HCEC 1CT (cell line): Measurements from ENCODE around the gene AAK1.
A peak's percentile ranks its signal among the peaks of the same experiment; 100 is the strongest.
"Not testable (repeated sequence)": the region's sequence is repeated elsewhere in the genome, so short reads cannot be mapped to it uniquely, and the experiment has no call there.

ENCODE experiments used
- DNase-seq: peaks from one replicate; pipeline ENCODE4 v3.0.0-alpha.2; 2017

AAK1 gene

DNA sequence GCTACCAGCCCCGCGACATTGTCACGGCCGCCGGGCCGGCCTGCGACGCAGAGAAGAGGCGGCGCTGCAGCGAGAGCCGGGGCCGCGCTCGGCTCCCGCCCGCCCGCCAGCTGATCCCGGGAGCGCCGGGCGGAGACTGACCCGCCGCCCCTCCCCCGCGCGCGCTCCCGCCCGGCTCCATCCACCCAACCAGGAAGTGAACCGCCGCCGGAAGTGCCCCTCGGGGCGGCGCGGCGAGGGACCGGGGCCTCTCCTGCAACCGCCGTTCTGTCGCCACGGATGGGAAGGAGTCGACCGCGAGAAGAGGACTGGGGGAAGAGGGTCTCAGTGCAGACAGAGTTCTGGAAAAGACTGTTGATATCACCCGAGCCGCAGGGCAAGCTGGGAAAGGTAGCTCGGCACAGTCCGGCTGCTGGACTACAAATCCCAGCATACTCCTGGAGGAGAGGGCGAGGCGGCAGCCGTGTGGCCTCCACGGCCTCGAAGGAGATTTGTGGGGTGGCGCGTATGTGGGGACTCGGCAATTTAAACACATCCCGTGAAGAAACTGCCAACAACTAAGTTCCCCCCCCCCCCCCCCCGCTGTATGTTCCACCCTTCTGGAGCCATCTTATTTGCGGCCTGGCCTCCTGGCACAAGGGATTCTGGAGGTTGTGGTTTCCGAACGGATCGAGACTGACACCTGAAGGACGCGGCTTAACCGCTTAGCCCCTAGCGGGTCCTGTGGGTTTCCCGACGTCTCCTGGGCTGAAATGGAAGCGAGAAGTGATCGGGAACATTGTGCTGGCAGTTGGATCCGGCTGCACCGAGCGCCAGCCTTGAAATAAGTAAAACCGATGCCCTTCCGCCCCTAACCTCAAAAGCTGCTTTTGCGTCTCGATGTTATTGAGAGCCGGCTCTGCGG lies at the start of gene AAK1:
Gene AAK1 (minus strand): TSS at position 138 of the 904 bp plus-strand sequence. CDS start 699 bp downstream, outside the sequence.
- DNase-seq, result peak; percentile 88

DNA sequence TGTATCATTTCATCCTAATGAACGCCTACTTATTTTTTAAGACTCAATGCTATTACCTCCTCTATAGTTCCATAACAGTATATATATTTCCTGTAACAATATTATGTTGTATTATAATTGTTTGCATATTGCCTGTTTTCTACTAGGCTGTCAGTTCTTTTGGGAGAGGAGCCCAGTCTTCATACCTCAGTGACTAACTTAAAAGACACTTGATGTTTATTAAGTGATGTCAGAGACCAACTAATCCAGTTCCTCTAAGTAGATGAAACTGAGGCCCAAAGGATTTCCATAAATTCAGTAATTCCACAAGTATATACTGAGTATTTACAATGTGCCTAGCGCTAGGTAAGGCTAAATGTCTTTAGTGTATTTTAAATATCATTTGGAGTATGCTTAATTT lies 48.9 kb upstream of the AAK1 start:
- peak; percentile 67 for DNase-seq

DNA sequence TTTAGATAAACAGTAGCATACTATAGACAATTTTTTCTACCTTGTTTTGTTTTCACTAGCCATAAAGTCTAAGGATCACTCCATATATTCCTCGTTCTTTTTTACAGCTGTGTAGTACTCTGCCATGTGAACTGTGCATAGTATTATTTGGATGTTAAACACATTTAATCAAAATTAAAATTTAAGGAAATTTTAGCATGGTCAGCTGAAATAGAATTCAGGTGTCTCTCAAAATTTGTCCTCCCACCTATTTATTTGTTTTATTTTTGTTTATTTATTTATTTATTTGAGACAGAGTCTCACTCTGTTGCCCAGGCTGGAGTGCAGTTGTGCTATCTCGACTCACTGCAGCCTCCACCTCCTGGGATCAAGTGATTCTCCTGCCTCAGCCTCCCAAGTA lies 46.4 kb upstream of the AAK1 start:
- no peak for DNase-seq

DNA sequence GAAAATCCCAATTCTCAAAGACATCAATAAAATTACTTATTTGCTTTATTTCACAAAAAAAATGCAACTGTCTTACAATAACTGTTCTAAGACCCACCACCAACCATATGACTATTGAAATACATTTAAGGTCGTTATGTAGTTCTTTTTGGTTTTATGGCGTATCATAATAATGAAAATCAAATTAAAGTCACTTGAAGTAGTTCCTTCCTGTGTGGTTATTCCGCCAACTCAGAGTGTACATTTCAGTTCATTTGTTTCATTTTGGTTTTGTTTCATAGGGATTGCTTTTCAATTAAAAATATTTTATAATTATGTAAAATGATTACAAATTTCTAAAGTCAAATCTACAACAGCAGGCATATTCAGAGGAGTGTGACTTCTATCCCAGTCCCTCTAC lies 45.9 kb upstream of the AAK1 start:
- DNase-seq, result no peak

GRCh38 chr2:69687971-69688611 lies 44.6 kb upstream of the AAK1 start:
- DNase-seq, result no peak

- no peak for DNase-seq
These were observed 43.3 kb upstream of the AAK1 start for GRCh38 chr2:69686813-69687212.

DNA sequence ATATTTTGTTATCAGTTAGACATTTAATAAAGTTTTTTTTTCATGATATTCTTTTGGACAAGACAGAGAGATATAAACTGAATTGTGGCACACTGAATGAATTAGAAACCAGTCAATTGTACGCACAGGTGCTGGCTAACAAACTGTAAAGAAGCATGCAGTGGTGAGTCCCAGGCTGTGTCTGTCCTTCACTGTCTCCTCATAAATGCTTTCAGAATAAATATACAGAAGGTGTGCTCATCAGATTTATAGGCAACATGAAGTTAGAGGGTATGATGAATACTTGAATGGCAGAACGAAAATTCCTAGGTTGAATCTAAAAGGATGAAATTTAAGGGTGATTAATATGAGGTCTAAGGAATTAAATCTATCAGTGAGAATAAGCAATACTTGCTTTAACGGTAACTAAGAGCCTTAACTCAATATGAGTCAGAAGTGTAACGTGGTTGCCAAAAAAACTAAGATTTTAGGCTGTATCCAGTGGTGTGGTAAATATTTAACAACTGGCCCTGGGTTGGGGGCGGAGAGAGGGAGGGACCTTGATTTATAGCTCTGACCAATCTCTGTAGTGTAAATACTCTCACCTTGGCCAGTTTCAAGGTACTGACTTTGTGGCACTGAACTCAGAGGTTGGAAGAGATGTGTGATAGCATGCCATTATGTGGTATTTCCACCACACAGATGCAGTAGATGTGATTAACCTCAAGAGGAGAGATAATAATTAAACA lies 41.9 kb upstream of the AAK1 start:
- DNase-seq, result peak; percentile 32

GRCh38 chr2:69683170-69683971 lies 39.8 kb upstream of the AAK1 start:
- peak; percentile 69 for DNase-seq

DNA sequence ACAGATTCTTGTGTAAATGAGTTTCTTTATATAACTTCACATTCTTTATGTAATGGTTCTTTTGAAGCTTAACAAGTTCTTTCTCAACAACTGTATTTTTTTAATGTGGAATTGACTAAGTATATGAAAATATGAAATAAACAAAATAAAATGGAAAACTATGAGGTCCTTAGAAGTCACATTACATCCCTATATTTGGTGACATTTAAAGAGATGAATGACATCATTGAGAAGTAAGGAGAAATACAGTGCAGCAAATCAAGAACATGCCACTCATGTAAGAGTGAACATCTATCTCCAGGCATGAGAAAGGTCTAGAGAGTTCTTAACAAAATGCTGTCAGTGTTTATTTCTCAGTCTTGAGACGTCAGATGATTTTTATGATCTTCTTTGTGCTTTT lies 39.0 kb upstream of the AAK1 start:
- no peak for DNase-seq

GRCh38 chr2:69680001-69680675 lies 36.6 kb upstream of the AAK1 start:
- DNase-seq, result no peak

DNA sequence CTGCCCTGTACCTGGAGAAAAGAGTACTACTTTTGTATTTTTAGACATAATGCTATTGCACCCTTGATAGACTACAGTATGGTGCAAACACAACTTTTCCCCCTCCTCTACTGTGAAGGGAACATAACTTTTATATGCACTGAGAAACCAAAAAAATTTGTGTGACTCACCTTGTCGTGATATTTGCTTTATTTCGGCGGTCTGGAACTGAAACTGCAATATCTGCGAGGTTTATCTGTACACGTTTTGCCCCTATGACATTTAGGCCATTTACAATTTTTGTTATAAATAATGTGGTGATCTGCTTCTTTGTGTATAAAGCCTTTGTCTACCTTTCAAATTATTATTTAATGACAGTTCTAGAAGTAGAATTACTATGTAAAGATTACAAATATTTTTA lies 34.4 kb upstream of the AAK1 start:
- DNase-seq, result no peak

DNA sequence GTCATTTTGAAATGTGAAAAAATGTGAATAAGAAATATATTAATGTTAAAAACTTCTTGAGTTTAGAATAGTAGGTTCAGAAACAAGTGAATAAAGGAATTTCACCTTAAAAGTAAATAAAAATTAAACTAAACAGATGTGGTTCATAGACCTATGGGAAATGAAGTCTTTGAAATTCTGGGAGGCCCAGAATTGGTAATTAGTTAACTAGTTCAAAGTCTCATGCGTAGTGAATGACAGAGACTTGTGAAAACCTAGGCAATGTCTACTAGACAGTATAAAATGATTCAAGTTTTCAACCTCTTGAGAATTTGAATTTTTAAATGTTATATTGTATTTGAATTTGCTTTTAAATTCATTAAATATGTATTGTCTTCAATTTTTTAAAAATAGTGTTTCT lies 32.6 kb upstream of the AAK1 start:
- DNase-seq, result no peak

DNA sequence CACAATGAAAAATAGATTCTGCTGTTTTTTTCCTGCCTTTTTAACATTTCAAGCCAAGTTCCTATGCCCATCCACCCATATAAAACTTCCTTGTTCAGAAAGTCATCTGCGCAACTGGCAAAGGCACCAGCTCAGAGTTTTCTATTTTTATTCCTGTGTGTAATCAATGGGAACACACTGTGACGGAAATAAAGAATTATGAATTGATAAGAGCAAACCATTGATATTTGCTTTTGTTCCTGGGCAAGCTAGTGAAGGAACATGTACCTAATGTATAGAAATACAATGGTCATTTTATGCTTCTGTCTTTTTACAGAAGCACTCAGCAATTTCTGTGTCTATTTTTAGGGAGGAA lies 30.8 kb upstream of the AAK1 start:
- no peak for DNase-seq

DNA sequence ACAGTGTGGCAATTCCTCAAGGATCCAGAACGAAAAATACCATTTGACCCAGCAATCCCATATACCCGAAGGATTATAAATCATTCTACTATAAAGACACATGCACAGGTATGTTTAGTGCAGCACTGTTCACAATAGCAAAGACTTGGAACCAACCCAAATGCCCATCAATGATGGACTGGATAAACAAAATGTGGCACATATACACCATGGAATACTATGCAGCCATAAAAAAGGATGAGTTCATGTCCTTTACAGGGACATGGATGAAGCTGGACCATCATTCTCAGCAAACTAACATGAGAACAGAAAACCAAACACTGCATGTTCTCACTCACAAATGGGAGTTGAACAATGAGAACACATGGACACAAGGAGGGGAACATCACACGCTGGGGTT lies 29.6 kb upstream of the AAK1 start:
- DNase-seq, result not testable (repeated sequence)

DNA sequence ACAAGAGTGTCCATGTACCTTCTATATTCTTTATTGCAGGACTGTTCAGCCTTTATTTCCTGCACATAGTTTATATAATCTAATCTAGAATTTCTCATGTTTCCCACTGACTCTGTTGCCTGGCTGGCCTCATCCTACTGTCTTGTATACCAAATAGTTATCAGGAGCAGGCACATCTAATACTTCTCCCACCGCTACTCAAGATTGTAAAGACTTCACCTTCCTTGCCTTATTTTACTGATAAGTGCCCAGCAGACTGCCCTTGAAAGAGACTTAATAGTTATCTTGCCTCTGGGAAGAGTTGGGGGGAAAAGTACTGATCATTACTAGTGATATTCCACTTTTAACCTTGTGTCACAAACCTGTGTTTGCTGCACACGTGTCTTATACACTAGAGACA lies 26.1 kb upstream of the AAK1 start:
- no peak for DNase-seq

GRCh38 chr2:69668598-69668997 lies 25.1 kb upstream of the AAK1 start:
- DNase-seq, result no peak

GRCh38 chr2:69667805-69668382 lies 24.4 kb upstream of the AAK1 start:
- peak; percentile 60 for DNase-seq

DNA sequence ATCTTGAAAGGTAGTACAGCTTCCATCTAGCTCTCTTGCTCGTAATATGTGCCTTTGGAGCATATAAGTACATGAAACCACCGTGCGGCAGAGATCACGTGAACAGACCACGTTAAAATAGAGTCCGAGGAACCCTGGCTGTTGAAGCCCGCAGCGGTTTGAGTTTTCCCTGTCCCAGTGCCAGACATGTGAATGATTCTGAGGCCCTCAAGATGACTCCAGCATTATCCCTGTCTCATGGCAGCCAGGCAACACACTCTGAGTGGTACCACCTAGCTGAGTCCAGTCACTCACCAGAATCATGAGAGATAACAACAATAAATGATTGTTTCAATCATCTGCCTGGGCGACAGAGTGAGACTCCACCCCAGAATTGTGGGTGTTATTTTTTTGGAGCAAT lies 21.6 kb upstream of the AAK1 start:
- no peak for DNase-seq

DNA sequence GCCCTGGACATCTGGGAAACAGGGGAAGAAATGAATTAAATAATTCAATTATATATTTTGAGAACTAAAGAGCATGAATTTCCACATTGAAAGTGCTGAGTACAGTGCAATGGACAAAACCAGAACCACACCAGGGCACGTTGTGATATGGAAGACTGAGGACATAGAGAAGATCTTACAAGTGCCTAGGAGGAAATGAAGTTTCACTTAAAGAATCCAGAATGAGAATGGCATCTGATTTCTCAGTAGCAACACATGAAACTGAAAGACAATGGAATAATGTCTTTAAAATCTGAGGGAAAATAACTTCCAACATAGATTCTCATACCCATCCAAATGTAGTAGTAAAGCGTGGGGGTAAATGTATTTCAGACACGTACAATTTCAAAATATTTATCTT lies 20.3 kb upstream of the AAK1 start:
- no peak for DNase-seq

DNA sequence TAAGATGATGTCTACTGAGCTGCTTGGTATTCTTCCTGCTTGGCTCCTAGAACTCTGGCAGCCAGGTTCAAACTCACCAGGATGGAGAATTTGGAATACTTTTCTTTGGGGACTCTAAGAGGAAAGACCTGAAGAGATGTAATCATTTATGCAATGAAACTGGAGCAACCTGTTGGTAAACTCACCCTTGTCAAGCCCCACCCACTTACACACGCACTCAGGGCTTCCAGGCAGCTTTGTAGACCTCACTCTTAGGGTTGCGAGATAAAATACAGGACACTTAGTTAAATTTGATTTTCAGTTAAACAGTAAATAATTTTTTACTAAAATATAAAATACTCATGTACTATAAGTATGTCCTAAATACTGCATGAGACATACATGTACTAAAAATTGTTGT lies 19.0 kb upstream of the AAK1 start:
- not testable (repeated sequence) for DNase-seq

- DNase-seq, result no peak
These were observed 17.1 kb upstream of the AAK1 start for GRCh38 chr2:69660637-69661036.

GRCh38 chr2:69659941-69660483 lies 16.5 kb upstream of the AAK1 start:
- DNase-seq, result no peak
